CD14-positive monocyte (primary cell): Measurements from ENCODE around the gene XRN1. TPM values are rescaled to one million over a fixed set of nuclear protein-coding genes. Genes with fewer than 3 reads are reported as not detected.
"Not testable (repeated sequence)": the region's sequence is repeated elsewhere in the genome, so short reads cannot be mapped to it uniquely, and the experiment has no call there.

Source experiments
- DNase-seq, 3 donors: peaks; one replicate each; pipeline ENCODE4 v3.0.0-alpha.2; 2011 to 2022
- H2AFZ ChIP-seq: 2 replicates; pipeline ENCODE4 v1.6.0; 2012; ENCODE audit warnings: mild to moderate bottlenecking, low read depth, low read length, inconsistent platforms; ENCODE audit not compliant: insufficient read depth, poor library complexity, severe bottlenecking
- H3K27ac ChIP-seq, 2 donors: 1 replicate in 1 of 2; 2 replicates in 1 of 2; pipeline ENCODE4 v1.5.1; 2012 to 2013; ENCODE audit warnings: low read length in 2 of 2, control low read depth in 1 of 2, inconsistent platforms in 1 of 2, low read depth in 1 of 2, mild to moderate bottlenecking in 1 of 2
- H3K27me3 ChIP-seq, 2 donors: one replicate each; pipeline versions ENCODE4 v1.6.0 to v1.6.1; 2011 to 2013; ENCODE audit warnings: low read length in 2 of 2; ENCODE audit not compliant: control insufficient read depth in 2 of 2, insufficient read depth in 2 of 2
- H3K36me3 ChIP-seq, 2 donors: replicated peaks in 1 of 2; 1 replicate in 1 of 2; 2 replicates in 1 of 2; pipeline versions ENCODE4 v1.5.1 to v1.6.1; 2012 to 2013; ENCODE audit warnings: low read length in 2 of 2, control low read depth in 1 of 2, inconsistent platforms in 1 of 2, mild to moderate bottlenecking in 1 of 2; ENCODE audit not compliant: insufficient read depth in 2 of 2, control insufficient read depth in 1 of 2
- H3K4me1 ChIP-seq, 2 donors: 1 replicate in 1 of 2; 2 replicates in 1 of 2; pipeline versions ENCODE4 v1.5.1 to v1.6.1; 2012 to 2013; ENCODE audit warnings: low read length in 2 of 2, control low read depth in 1 of 2, inconsistent platforms in 1 of 2, mild to moderate bottlenecking in 1 of 2, moderate library complexity in 1 of 2; ENCODE audit not compliant: insufficient read depth in 2 of 2, control insufficient read depth in 1 of 2
- H3K4me2 ChIP-seq: replicated peaks from 2 replicates; pipeline ENCODE3; 2012; ENCODE audit warnings: low read length, moderate library complexity, mild to moderate bottlenecking; ENCODE audit not compliant: poor library complexity, severe bottlenecking; ENCODE audit errors: extremely low read depth
- H3K4me3 ChIP-seq, 3 experiments: fragments of 200-600 bp in 1 of 3; sonication (generic) in 1 of 3; replicated peaks in 1 of 3; 1 replicate in 2 of 3; 2 replicates in 1 of 3; pipeline ENCODE4 v1.5.1; 2011 to 2013; ENCODE audit warnings: low read length in 3 of 3, mild to moderate bottlenecking in 3 of 3, control low read depth in 2 of 3, low read depth in 2 of 3, inconsistent platforms in 1 of 3, moderate library complexity in 1 of 3
- H3K79me2 ChIP-seq: 2 replicates; pipeline ENCODE4 v1.6.0; 2012; ENCODE audit warnings: mild to moderate bottlenecking, control low read depth, inconsistent platforms, low read length, moderate library complexity; ENCODE audit not compliant: insufficient read depth
- H3K9ac ChIP-seq: 2 replicates; pipeline ENCODE4 v1.6.0; 2017; ENCODE audit warnings: low read length, mild to moderate bottlenecking; ENCODE audit not compliant: insufficient read depth, poor library complexity, severe bottlenecking
- H3K9me3 ChIP-seq, 2 donors: replicated peaks in 1 of 2; 1 replicate in 1 of 2; 2 replicates in 1 of 2; pipeline versions ENCODE4 v1.5.1 to v1.6.1; 2012 to 2013; ENCODE audit warnings: low read length in 2 of 2, control low read depth in 1 of 2; ENCODE audit not compliant: control insufficient read depth in 1 of 2, insufficient read depth in 1 of 2
- H4K20me1 ChIP-seq: 2 replicates; pipeline ENCODE4 v1.6.0; 2012; ENCODE audit warnings: mild to moderate bottlenecking, low read length, control low read depth, moderate library complexity; ENCODE audit not compliant: insufficient read depth
- H3K27ac Mint-ChIP-seq, 7 donors: one replicate each; pipeline ENCODE4 v1.8.0; 2020; ENCODE audit warnings: mild to moderate bottlenecking in 7 of 7, mixed read lengths in 7 of 7, moderate library complexity in 6 of 7, inconsistent platforms in 2 of 7
- H3K27me3 Mint-ChIP-seq, 3 donors: one replicate each; pipeline ENCODE4 v1.8.0; 2021 to 2022; ENCODE audit warnings: low read depth in 3 of 3, mild to moderate bottlenecking in 3 of 3, mixed read lengths in 3 of 3, moderate library complexity in 3 of 3, inconsistent platforms in 1 of 3
- H3K36me3 Mint-ChIP-seq, 2 donors: one replicate each; pipeline ENCODE4 v1.8.0; 2020; ENCODE audit warnings: mixed read lengths in 2 of 2, inconsistent platforms in 1 of 2, mild to moderate bottlenecking in 1 of 2
- H3K4me1 Mint-ChIP-seq: one replicate; pipeline ENCODE4 v1.8.0; 2020; ENCODE audit warnings: mild to moderate bottlenecking, mixed read lengths
- H3K4me3 Mint-ChIP-seq, 2 donors: one replicate each; pipeline ENCODE4 v1.8.0; 2020; ENCODE audit warnings: mild to moderate bottlenecking in 2 of 2, mixed read lengths in 2 of 2, moderate library complexity in 1 of 2
- H3K9me3 Mint-ChIP-seq, 7 donors: one replicate each; pipeline ENCODE4 v1.8.0; 2020 to 2022; ENCODE audit warnings: mixed read lengths in 7 of 7, mild to moderate bottlenecking in 6 of 7, moderate library complexity in 6 of 7, inconsistent platforms in 2 of 7
- CTCF ChIP-seq: fragments of 200-600 bp; IDR thresholded peaks from one replicate; pipeline ENCODE4 v1.8.0; 2022; ENCODE audit warnings: antibody characterized with exemption, mild to moderate bottlenecking
- WGBS: methylation state at CpG from one replicate; pipeline ENCODE4 v1.1.5; 2013; ENCODE audit warnings: missing lambda C conversion rate; ENCODE audit not compliant: insufficient coverage; 5-methylcytosine and 5-hydroxymethylcytosine counted together
- intact Hi-C, 2 donors: fragments of 100-400 bp; cut with micrococcal nuclease; formaldehyde crosslinking; loops; one replicate each; pipeline versions ENCODE4 v1.15.0 to v1.15.1; 2023
- polyA plus RNA-seq, 3 donors: library from polyadenylated mRNA; depleted of rRNA in 1 of 3; unstranded in 2 of 3; stranded (reverse) in 1 of 3; fragments of 300-500 nt in 2 of 3; fragments of >200 nt in 1 of 3; fragmentation: Illumina TruSeq in 2 of 3; gene quantifications; 1 replicate in 2 of 3; 2 replicates in 1 of 3; pipeline ENCODE4 v1.2.3, GENCODE V29; 2012 to 2021

The XRN1 gene
- polyA plus RNA-seq, 3 donors, result 8.6 to 47.9 (median 24.3) TPM

- Mint-ChIP-seq H3K4me3 (no peak overlapping the region), H3K27ac (no peak overlapping the region), H3K27me3 (no peaks in the 10 kb centered on the region), H3K36me3 (peaks cover 77 to 84% of the 10 kb centered on the region in 2 donors), H3K4me1 (no peaks in the 10 kb centered on the region), H3K9me3 (no peaks in the 10 kb centered on the region)
- Histone ChIP-seq H3K36me3 (peaks cover 67 to 91% of the 10 kb centered on the region in 2 donors), H2AFZ (no peak overlapping the region), H3K27me3 (no peaks in the 10 kb centered on the region), H3K9me3 (no peaks in the 10 kb centered on the region), H3K79me2 (no peaks in the 10 kb centered on the region), H3K9ac (no peak overlapping the region), H3K4me1 (no peaks in the 10 kb centered on the region), H3K27ac (no peak overlapping the region), H3K4me2 (no peak overlapping the region), H4K20me1 (no peaks in the 10 kb centered on the region), H3K4me3 (no peak overlapping the region)
- no peak for TF ChIP-seq CTCF
- no peak for DNase-seq
- 95% methylated on average over 3 of the region's 3 CpGs for WGBS
- intact Hi-C loops, result no loop called here
These were observed 73.2 kb downstream of the XRN1 start for GRCh38 chr3:142374687-142375086.

- H3K9ac ChIP-seq, DNase-seq, H3K4me3 ChIP-seq, H3K27ac Mint-ChIP-seq, H3K4me1 ChIP-seq, intact Hi-C loops, H3K4me2 ChIP-seq, H3K9me3 ChIP-seq, H4K20me1 ChIP-seq, H3K4me1 Mint-ChIP-seq, H3K4me3 Mint-ChIP-seq, H3K79me2 ChIP-seq, H3K27me3 Mint-ChIP-seq, H2AFZ ChIP-seq, H3K27ac ChIP-seq, H3K27me3 ChIP-seq, H3K9me3 Mint-ChIP-seq: not testable (repeated sequence)
- H3K36me3 Mint-ChIP-seq, result peaks cover 75 to 80% of the 10 kb centered on the region in 2 donors
- H3K36me3 ChIP-seq, result peaks cover 52 to 90% of the 10 kb centered on the region in 2 donors
- 93% methylated on average over 3 of the region's 6 CpGs for WGBS
These were observed 78.3 kb downstream of the XRN1 start for GRCh38 chr3:142369576-142369975.
